ENCODE results near the gene MREG.

Gene MREG

DNA sequence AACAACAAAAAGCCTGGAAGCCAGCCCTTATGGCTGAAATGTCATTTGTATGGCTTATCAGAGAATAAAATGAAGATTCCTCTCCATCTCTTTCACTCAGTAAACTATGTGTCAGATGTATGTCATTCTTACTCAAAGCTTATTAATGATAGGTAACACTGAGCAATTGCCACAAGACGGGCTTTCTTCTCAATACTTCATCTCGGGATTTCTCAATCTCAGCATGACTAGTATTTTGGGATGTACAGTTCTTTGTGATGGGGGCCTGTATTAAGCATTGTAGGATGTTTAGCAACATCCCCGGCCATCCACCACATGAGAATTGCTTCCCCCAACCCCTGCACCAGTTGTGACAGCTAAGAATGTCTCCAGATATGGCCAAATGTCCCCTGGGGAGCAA lies 80.2 kb downstream of the MREG start:
- Histone ChIP-seq H3K27ac (ENCODE audit: extremely low read depth, low read depth, low read length) (no peak overlapping the region), H3K9me3 (ENCODE audit: control insufficient read depth, insufficient read depth, low read depth, low read length) (no peaks in the 10 kb centered on the region), H3K4me3 (ENCODE audit: low read depth, low read length) (no peak overlapping the region), H3K36me3 (ENCODE audit: control insufficient read depth in 2 of 2, insufficient read depth in 1 of 2, low read length in 2 of 2) (no peaks in the 10 kb centered on the region), H3K4me1 (ENCODE audit: control insufficient read depth, insufficient read depth, low read length) (no peaks in the 10 kb centered on the region)
- CTCF ChIA-PET, result interaction anchor here (1.4 to 1.6 kb wide), 2 partner anchors 15 to 17 kb away, joined by 4 to 5 read pairs; no protein-coding TSS in a partner anchor
- POLR2A ChIA-PET, result no interaction called here
- TF ChIP-seq, protein P1, sequence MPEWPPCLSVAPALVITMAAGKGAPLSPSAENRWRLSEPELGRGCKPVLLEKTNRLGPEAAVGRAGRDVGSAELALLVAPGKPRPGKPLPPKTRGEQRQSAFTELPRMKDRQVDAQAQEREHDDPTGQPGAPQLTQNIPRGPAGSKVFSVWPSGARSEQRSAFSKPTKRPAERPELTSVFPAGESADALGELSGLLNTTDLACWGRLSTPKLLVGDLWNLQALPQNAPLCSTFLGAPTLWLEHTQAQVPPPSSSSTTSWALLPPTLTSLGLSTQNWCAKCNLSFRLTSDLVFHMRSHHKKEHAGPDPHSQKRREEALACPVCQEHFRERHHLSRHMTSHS (tag by site-specific recombination; IDR thresholded peaks at IDR 0.05), result no peak
- TF ChIP-seq, protein P2, sequence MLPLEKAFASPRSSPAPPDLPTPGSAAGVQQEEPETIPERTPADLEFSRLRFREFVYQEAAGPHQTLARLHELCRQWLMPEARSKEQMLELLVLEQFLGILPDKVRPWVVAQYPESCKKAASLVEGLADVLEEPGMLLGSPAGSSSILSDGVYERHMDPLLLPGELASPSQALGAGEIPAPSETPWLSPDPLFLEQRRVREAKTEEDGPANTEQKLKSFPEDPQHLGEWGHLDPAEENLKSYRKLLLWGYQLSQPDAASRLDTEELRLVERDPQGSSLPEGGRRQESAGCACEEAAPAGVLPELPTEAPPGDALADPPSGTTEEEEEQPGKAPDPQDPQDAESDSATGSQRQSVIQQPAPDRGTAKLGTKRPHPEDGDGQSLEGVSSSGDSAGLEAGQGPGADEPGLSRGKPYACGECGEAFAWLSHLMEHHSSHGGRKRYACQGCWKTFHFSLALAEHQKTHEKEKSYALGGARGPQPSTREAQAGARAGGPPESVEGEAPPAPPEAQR (tag by site-specific recombination; IDR thresholded peaks at IDR 0.05), result no peak
- TF ChIP-seq ZNF112 (tag by site-specific recombination; IDR thresholded peaks at IDR 0.05) (no peak), SALL2 (tag by site-specific recombination; IDR thresholded peaks at IDR 0.05; ENCODE audit: borderline replicate concordance) (no peak), ZBTB1 (tag by site-specific recombination; IDR thresholded peaks at IDR 0.05) (no peak), ZNF621 (tag by site-specific recombination; IDR thresholded peaks at IDR 0.05) (no peak), ZNF558 (tag by site-specific recombination; IDR thresholded peaks at IDR 0.05) (no peak), ZNF626 (tag by site-specific recombination; IDR thresholded peaks at IDR 0.05) (no peak), ZBTB6 (tag by site-specific recombination; IDR thresholded peaks at IDR 0.05) (no peak), ZNF843 (tag by site-specific recombination; IDR thresholded peaks at IDR 0.05) (no peak), ZFP41 (tag by site-specific recombination; IDR thresholded peaks at IDR 0.05; ENCODE audit: borderline replicate concordance) (no peak), ZNF629 (tag by site-specific recombination; IDR thresholded peaks at IDR 0.05) (no peak), ZBTB7A (tag by site-specific recombination; IDR thresholded peaks at IDR 0.05; ENCODE audit: low read depth) (no peak), ZNF157 (tag by site-specific recombination; IDR thresholded peaks at IDR 0.05) (no peak), ZNF707 (tag by site-specific recombination; IDR thresholded peaks at IDR 0.05) (no peak), WT1 (tag by site-specific recombination; IDR thresholded peaks at IDR 0.05) (no peak), GLIS2 (tag by site-specific recombination; IDR thresholded peaks at IDR 0.05) (no peak)
- TF ChIP-seq, protein P3, sequence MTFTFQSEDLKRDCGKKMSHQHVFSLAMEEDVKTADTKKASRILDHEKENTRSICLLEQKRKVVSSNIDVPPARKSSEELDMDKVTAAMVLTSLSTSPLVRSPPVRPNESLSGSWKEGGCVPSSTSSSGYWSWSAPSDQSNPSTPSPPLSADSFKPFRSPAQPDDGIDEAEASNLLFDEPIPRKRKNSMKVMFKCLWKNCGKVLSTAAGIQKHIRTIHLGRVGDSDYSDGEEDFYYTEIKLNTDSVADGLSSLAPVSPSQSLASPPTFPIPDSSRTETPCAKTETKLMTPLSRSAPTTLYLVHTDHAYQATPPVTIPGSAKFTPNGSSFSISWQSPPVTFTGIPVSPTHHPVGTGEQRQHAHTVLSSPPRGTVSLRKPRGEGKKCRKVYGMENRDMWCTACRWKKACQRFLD (tag by site-specific recombination; IDR thresholded peaks at IDR 0.05), result no peak
- TF ChIP-seq, protein P4, sequence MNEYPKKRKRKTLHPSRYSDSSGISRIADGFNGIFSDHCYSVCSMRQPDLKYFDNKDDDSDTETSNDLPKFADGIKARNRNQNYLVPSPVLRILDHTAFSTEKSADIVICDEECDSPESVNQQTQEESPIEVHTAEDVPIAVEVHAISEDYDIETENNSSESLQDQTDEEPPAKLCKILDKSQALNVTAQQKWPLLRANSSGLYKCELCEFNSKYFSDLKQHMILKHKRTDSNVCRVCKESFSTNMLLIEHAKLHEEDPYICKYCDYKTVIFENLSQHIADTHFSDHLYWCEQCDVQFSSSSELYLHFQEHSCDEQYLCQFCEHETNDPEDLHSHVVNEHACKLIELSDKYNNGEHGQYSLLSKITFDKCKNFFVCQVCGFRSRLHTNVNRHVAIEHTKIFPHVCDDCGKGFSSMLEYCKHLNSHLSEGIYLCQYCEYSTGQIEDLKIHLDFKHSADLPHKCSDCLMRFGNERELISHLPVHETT (tag by site-specific recombination; IDR thresholded peaks at IDR 0.05), result no peak
- TF ChIP-seq, protein P5, sequence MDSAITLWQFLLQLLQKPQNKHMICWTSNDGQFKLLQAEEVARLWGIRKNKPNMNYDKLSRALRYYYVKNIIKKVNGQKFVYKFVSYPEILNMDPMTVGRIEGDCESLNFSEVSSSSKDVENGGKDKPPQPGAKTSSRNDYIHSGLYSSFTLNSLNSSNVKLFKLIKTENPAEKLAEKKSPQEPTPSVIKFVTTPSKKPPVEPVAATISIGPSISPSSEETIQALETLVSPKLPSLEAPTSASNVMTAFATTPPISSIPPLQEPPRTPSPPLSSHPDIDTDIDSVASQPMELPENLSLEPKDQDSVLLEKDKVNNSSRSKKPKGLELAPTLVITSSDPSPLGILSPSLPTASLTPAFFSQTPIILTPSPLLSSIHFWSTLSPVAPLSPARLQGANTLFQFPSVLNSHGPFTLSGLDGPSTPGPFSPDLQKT (IDR thresholded peaks at IDR 0.05; ENCODE audit: borderline replicate concordance, low read depth, low read length), result no peak

All from HEK293 (cell line).